GM12864 (cell line): ENCODE measurements around the gene NPFFR2.

Experiments
- DNase-seq: peaks from one replicate; pipeline ENCODE4 v3.0.0-alpha.2; 2011; ENCODE audit warnings: low read depth
- H3K4me3 ChIP-seq: 2 replicates; pipeline ENCODE4 v1.5.1; 2011; ENCODE audit warnings: mild to moderate bottlenecking, low read depth, low read length, control low read depth
- CTCF ChIP-seq: IDR thresholded peaks from 2 replicates; pipeline ENCODE4 v1.5.1; 2011; ENCODE audit warnings: low read depth, mild to moderate bottlenecking, moderate library complexity, low read length, control low read depth, inconsistent platforms; ENCODE audit errors: missing control alignments

The NPFFR2 gene

GRCh38 chr4:72194046-72194445 lies 162.2 kb downstream of the NPFFR2 start:
- no peak for TF ChIP-seq CTCF
- no peak overlapping the region for H3K4me3 ChIP-seq
- DNase-seq = no peak

GRCh38 chr4:72194453-72194852 lies 162.7 kb downstream of the NPFFR2 start:
- TF ChIP-seq CTCF = no peak
- no peak for DNase-seq
- H3K4me3 ChIP-seq = no peak overlapping the region
